ENCODE measurements around the gene ABHD15. TPM values are rescaled to one million over a fixed set of nuclear protein-coding genes. Genes with fewer than 3 reads are reported as not detected.
"Not testable (repeated sequence)": the region's sequence is repeated elsewhere in the genome, so short reads cannot be mapped to it uniquely, and the experiment has no call there.

Gene ABHD15
- total and polyA plus RNA-seq, 2 donors (not counting 1 experiment from before 2014, with no cell fraction given): 10.9 to 44.1 TPM

- POLR2A ChIA-PET: interaction anchor here (0.6 to 0.9 kb wide), 3 partner anchors 10 to 159 kb away, joined by 3 to 6 read pairs (median 5); no protein-coding TSS in a partner anchor
- CTCF ChIA-PET: interaction anchor here (1.1 to 7.9 kb wide), 10 partner anchors 12 to 189 kb away, joined by 3 to 39 read pairs (median 4); no protein-coding TSS in a partner anchor
These were observed 7.2 kb downstream of the ABHD15 start for GRCh38 chr17:29559640-29560039.

GRCh38 chr17:29558139-29558538 lies 8.7 kb downstream of the ABHD15 start:
- intact Hi-C loops (cut with micrococcal nuclease); H3K9ac ChIP-seq (ENCODE audit: low read length); H3K27me3 Mint-ChIP-seq; DNase-seq; H3K4me3 ChIP-seq (ENCODE audit: control extremely low read depth in 1 of 5, extremely low read depth in 1 of 5, insufficient read depth in 1 of 5, low read depth in 2 of 5, low read length in 4 of 5); H3K27me3 ChIP-seq (replicated peaks in 1 of 4; ENCODE audit: control extremely low read depth in 1 of 4, control insufficient read depth in 3 of 4, insufficient read depth in 4 of 4, low read length in 3 of 4); ATAC-seq (ENCODE audit: low read depth); H2AFZ ChIP-seq (ENCODE audit: insufficient read depth, low read depth, low read length, poor library complexity, severe bottlenecking); H4K20me1 ChIP-seq (ENCODE audit: control insufficient read depth, insufficient read depth, low read length, poor library complexity, severe bottlenecking); H3K36me3 ChIP-seq (replicated peaks in 1 of 2; ENCODE audit: control extremely low read depth in 1 of 2, control insufficient read depth in 1 of 2, extremely low read depth in 1 of 2, insufficient read depth in 2 of 2, low read length in 1 of 2); H3K9me3 Mint-ChIP-seq (ENCODE audit: insufficient read depth); H3K9me3 ChIP-seq (ENCODE audit: control extremely low read depth in 1 of 3, control insufficient read depth in 2 of 3, insufficient read depth in 1 of 3, low read length in 2 of 3): not testable (repeated sequence)
- peaks cover 62% of the 10 kb centered on the region for H3K4me1 Mint-ChIP-seq
- POLR2A ChIA-PET: interaction anchor here (0.6 to 3.7 kb wide), 3 partner anchors 10 to 226 kb away, joined by 4 to 12 read pairs (median 5); partner anchors contain the start of genes ABHD15 and TP53I13
- 74% methylated on average over 2 of the region's 5 CpGs for WGBS (ENCODE audit: insufficient coverage)
- peak overlapping the region; percentile 52 for H3K4me2 ChIP-seq (replicated peaks; ENCODE audit: low read depth, low read length, poor library complexity, severe bottlenecking)
- peak overlapping the region; percentile 64 for H3K4me3 Mint-ChIP-seq
- peaks cover 62 to 66% of the 10 kb centered on the region in 2 donors for H3K4me1 ChIP-seq (ENCODE audit: control insufficient read depth in 2 of 2, insufficient read depth in 2 of 2, low read length in 2 of 2)
- CTCF ChIA-PET: interaction anchor here (0.7 to 7.9 kb wide), 3 partner anchors 9 to 21 kb away, joined by 3 to 39 read pairs (median 4); partner anchors contain the start of gene ABHD15
- peak overlapping the region; percentile 86 for H3K27ac Mint-ChIP-seq
- H3K79me2 ChIP-seq (ENCODE audit: control insufficient read depth, insufficient read depth, low read length): peaks cover 12% of the 10 kb centered on the region
- peak overlapping the region; percentile 44 to 48 for H3K27ac ChIP-seq (ENCODE audit: low read length in 2 of 2)

More at GRCh38 chr17:29559640-29560039, 7.2 kb downstream of the ABHD15 start:
- Mint-ChIP-seq H3K4me1 (peaks cover 71% of the 10 kb centered on the region), H3K9me3 (ENCODE audit: insufficient read depth) (no peaks in the 10 kb centered on the region), H3K27me3 (no peaks in the 10 kb centered on the region), H3K4me3 (peak overlapping the region; percentile 53), H3K27ac (peak overlapping the region; percentile 34)
- Histone ChIP-seq H3K27ac (ENCODE audit: low read length in 2 of 2) (peak overlapping the region; percentile 40 to 74), H2AFZ (ENCODE audit: insufficient read depth, low read depth, low read length, poor library complexity, severe bottlenecking) (no peak overlapping the region), H3K36me3 (replicated peaks in 1 of 2; ENCODE audit: control extremely low read depth in 1 of 2, control insufficient read depth in 1 of 2, extremely low read depth in 1 of 2, insufficient read depth in 2 of 2, low read length in 1 of 2) (peaks cover 0 to 9% of the 10 kb centered on the region in 2 experiments), H4K20me1 (ENCODE audit: control insufficient read depth, insufficient read depth, low read length, poor library complexity, severe bottlenecking) (no peaks in the 10 kb centered on the region), H3K9ac (ENCODE audit: low read length) (no peak overlapping the region), H3K79me2 (ENCODE audit: control insufficient read depth, insufficient read depth, low read length) (peaks cover 20% of the 10 kb centered on the region), H3K27me3 (replicated peaks in 1 of 4; ENCODE audit: control extremely low read depth in 1 of 4, control insufficient read depth in 3 of 4, insufficient read depth in 4 of 4, low read length in 3 of 4) (no peaks in the 10 kb centered on the region), H3K4me1 (ENCODE audit: control insufficient read depth in 2 of 2, insufficient read depth in 2 of 2, low read length in 2 of 2) (peaks cover 71 to 81% of the 10 kb centered on the region in 2 donors), H3K4me2 (replicated peaks; ENCODE audit: low read depth, low read length, poor library complexity, severe bottlenecking) (peak overlapping the region; percentile 67), H3K9me3 (ENCODE audit: control extremely low read depth in 1 of 3, control insufficient read depth in 2 of 3, insufficient read depth in 1 of 3, low read length in 2 of 3) (no peaks in the 10 kb centered on the region), H3K4me3 (ENCODE audit: control extremely low read depth in 1 of 5, extremely low read depth in 1 of 5, insufficient read depth in 1 of 5, low read depth in 2 of 5, low read length in 4 of 5) (peak overlapping the region in 1 of 5 experiments; percentile 34)
- TF ChIP-seq EZH2 (IDR thresholded peaks at IDR 0.05; ENCODE audit: borderline replicate concordance, insufficient read depth, low read depth, low read length, poor library complexity, severe bottlenecking) (no peak), CTCF (IDR thresholded peaks at IDR 0.05) (no peak)
- ATAC-seq (ENCODE audit: low read depth): no peak
- intact Hi-C loops (cut with micrococcal nuclease): loop anchor here (2.0 to 10.0 kb wide), 4 partner anchors 23 to 915 kb away; partner anchors contain the start of genes BLTP2 and PHF12
- DNase-seq: peak; percentile 31
- no CpG with 5 or more reads among the region's 2 CpGs for WGBS (ENCODE audit: insufficient coverage)

Data from B cell (primary cell).